OCI-LY3 (cell line): ENCODE measurements around the gene VAC14.

Experiments used
- EZH2phosphoT487 ChIP-seq: fragments of 200-600 bp; shearing (Covaris generic); IDR thresholded peaks from 2 replicates; pipeline ENCODE4 v1.6.1; 2018; ENCODE audit warnings: antibody characterized with exemption, mixed run types, low read depth
- TF ChIP-seq, protein P1 (sequence below): fragments of 200-600, 300-600 bp; sonication (generic); IDR thresholded peaks from 2 replicates; pipeline ENCODE4 v1.5.1; 2014; ENCODE audit warnings: antibody characterized with exemption, low read length, low read depth

DNA sequence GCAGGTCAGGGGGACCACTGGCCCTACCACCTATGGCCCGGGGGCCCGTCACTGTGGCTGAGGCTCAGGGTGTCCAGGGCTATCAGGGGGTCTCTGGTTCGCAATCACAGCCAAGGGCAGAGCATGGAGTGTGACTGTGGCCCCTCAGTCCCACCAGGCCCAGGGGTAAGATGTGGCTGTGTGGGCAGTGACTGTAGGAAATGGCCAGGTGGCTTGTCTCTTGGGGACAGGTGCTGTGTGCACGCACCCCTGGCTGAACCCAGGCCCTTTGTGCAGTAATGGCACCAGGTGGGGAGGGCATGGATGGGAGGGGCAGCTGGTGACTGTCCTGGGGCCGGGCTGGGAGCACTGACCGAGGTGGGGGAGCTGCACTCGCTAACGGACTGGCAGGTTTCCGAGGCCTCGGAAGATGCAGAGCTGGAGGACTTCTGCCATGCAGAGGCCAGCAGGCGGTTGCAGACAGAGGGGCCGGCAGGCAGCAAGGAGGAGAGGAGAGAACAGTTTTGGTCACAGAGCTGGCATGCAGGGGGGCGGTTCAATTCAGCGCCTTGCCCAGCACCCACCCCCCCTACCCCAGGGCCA, 135.8 kb downstream of the VAC14 start:
- TF ChIP-seq EZH2phosphoT487, result no peak
- TF ChIP-seq, protein P1, sequence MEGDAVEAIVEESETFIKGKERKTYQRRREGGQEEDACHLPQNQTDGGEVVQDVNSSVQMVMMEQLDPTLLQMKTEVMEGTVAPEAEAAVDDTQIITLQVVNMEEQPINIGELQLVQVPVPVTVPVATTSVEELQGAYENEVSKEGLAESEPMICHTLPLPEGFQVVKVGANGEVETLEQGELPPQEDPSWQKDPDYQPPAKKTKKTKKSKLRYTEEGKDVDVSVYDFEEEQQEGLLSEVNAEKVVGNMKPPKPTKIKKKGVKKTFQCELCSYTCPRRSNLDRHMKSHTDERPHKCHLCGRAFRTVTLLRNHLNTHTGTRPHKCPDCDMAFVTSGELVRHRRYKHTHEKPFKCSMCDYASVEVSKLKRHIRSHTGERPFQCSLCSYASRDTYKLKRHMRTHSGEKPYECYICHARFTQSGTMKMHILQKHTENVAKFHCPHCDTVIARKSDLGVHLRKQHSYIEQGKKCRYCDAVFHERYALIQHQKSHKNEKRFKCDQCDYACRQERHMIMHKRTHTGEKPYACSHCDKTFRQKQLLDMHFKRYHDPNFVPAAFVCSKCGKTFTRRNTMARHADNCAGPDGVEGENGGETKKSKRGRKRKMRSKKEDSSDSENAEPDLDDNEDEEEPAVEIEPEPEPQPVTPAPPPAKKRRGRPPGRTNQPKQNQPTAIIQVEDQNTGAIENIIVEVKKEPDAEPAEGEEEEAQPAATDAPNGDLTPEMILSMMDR, result no peak
